Ishikawa (cell line): ENCODE results near the gene CHGA.

Source experiments
- EGR1 ChIP-seq: IDR thresholded peaks from 2 replicates; pipeline ENCODE4 v1.6.1; 2012
- TAF1 ChIP-seq: IDR thresholded peaks from 2 replicates; pipeline ENCODE4 v1.6.1; 2012; ENCODE audit warnings: low read depth, mild to moderate bottlenecking
- TCF12 ChIP-seq: IDR thresholded peaks from 2 replicates; pipeline ENCODE4 v1.6.1; 2012; ENCODE audit warnings: low read depth
- TEAD4 ChIP-seq: IDR thresholded peaks from 2 replicates; pipeline ENCODE4 v1.6.1; 2012
- YY1 ChIP-seq: IDR thresholded peaks from 2 replicates; pipeline ENCODE4 v1.6.1; 2012; ENCODE audit warnings: low read depth
- TF ChIP-seq, protein P1 (sequence below): IDR thresholded peaks from 2 replicates; pipeline ENCODE4 v1.6.1; 2012
- TF ChIP-seq, protein P2 (sequence below): IDR thresholded peaks from 2 replicates; pipeline ENCODE4 v1.6.1; 2012

DNA sequence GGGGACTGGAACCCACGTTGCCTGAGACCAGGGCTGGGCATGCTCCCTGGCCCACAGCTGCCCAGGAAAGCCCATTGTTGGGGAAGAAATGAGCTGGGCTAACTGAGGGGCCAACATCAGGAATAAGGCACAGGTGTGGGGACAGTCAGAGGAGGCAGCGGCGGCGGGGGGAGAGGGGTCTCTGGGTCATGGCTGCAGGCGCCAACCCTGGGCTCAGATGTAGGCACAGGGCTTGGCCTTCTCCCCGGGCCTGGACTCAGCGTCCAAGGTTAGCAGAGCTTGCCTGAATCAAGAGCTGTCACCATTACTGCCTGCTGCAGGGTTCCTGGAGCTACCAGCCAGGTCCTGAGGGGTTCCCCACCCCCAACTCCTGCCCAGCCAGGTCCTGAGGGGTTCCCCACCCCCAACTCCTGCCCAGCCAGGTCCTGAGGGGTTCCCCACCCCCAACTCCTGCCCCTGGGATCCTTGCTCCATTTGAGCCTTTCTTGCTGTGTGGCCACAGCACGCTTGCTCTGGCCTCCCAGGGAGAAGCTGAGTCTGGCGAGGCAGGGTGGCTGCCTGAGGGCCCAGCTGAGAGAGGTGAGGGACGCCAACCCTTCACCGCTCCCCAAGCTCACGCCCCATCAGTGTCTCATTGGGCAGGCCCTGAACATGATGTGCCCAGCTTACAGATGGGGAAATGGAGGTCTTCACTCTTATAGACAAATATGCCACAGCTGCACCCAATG lies 6.2 kb downstream of the CHGA start:
- TF ChIP-seq, protein P1, sequence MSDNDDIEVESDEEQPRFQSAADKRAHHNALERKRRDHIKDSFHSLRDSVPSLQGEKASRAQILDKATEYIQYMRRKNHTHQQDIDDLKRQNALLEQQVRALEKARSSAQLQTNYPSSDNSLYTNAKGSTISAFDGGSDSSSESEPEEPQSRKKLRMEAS = no peak
- TF ChIP-seq YY1 (no peak), TAF1 (no peak), TEAD4 (no peak), TCF12 (no peak), EGR1 (no peak)
- TF ChIP-seq, protein P2, sequence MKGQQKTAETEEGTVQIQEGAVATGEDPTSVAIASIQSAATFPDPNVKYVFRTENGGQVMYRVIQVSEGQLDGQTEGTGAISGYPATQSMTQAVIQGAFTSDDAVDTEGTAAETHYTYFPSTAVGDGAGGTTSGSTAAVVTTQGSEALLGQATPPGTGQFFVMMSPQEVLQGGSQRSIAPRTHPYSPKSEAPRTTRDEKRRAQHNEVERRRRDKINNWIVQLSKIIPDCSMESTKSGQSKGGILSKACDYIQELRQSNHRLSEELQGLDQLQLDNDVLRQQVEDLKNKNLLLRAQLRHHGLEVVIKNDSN = no peak
